GM12872 (cell line): ENCODE results near the gene L3HYPDH.

ENCODE experiments used
- CTCF ChIP-seq: IDR thresholded peaks from 3 replicates; pipeline ENCODE4 v1.5.1; 2011; ENCODE audit warnings: low read depth, mild to moderate bottlenecking, low read length, moderate library complexity; ENCODE audit not compliant: insufficient read depth

L3HYPDH gene

GRCh38 chr14:59478540-59478939, 5.7 kb downstream of the L3HYPDH start:
- TF ChIP-seq CTCF: no peak

GRCh38 chr14:59475709-59476108, 8.5 kb downstream of the L3HYPDH start:
- no peak for TF ChIP-seq CTCF

- no peak for TF ChIP-seq CTCF
These were observed 10.0 kb downstream of the L3HYPDH start for GRCh38 chr14:59474172-59474571.

- no peak for TF ChIP-seq CTCF
These were observed 18.7 kb downstream of the L3HYPDH start, which contains the start of gene GPR135 for GRCh38 chr14:59465316-59466135. Gene GPR135, minus strand, starts transcription at chr14:59465380. Its CDS starts 154 bp downstream, at chr14:59465226.

- TF ChIP-seq CTCF: no peak
These were observed 19.5 kb downstream of the L3HYPDH start for GRCh38 chr14:59464486-59465315.

- no peak for TF ChIP-seq CTCF
These were observed 20.3 kb downstream of the L3HYPDH start for GRCh38 chr14:59463787-59464485.

GRCh38 chr14:59461891-59462290, 22.3 kb downstream of the L3HYPDH start:
- TF ChIP-seq CTCF: no peak
